ENCODE measurements around the gene SNX9. TPM values are rescaled to one million over a fixed set of nuclear protein-coding genes. Genes with fewer than 3 reads are reported as not detected.

SNX9 gene
- total RNA-seq, 1 experiment from 2014 or later: 31.3 TPM

DNA sequence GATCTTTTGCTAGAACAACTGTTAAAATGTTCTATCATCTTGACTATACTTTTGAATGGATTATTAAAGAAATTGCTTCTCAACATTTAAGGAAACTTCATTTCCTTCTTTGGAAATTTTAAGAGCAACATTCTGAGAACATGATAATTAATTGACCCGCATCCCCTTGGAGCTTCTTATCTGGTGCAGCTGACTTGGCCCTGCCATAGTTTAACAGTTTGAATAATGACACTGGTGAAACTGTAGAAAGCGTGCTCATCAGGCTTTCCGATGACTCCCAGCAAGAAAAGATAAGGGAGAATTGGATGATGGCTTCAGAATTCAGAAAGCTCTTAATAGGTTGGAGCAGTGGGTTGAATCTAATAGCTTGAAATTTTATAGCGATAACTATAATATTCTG lies 38.1 kb downstream of the SNX9 start:
- Histone ChIP-seq H3K4me1 (ENCODE audit: insufficient read depth, low read length) (peaks cover 3% of the 10 kb centered on the region; the same call in 1 of the 2 replicates), H4K20me1 (ENCODE audit: control insufficient read depth, insufficient read depth, insufficient read length) (no peaks in the 10 kb centered on the region), H3K9ac (ENCODE audit: extremely low read depth, insufficient read length, low read length) (no peak overlapping the region), H2AK5ac (ENCODE audit: insufficient read length, low read length) (no peak overlapping the region), H4K91ac (ENCODE audit: insufficient read length, low read depth, low read length) (no peak overlapping the region), H3T11ph (ENCODE audit: low read length) (no peak overlapping the region), H2BK5ac (ENCODE audit: insufficient read length, low read length) (no peak overlapping the region), H3K4me2 (ENCODE audit: insufficient read depth, insufficient read length, low read length) (no peak overlapping the region), H3K56ac (ENCODE audit: insufficient read length, low read depth, low read length) (no peak overlapping the region), H3K79me1 (ENCODE audit: insufficient read depth, low read depth, low read length, poor library complexity, severe bottlenecking) (peaks cover 6% of the 10 kb centered on the region), H3K79me2 (ENCODE audit: insufficient read depth, low read length) (peaks cover 24% of the 10 kb centered on the region; the same call in 1 of the 2 replicates), H3K23me2 (ENCODE audit: insufficient read length, low read depth, low read length, poor library complexity, severe bottlenecking) (no peaks in the 10 kb centered on the region), H3K27me3 (ENCODE audit: insufficient read depth, low read length) (no peaks in the 10 kb centered on the region), H3K18ac (ENCODE audit: insufficient read length, low read depth, low read length) (no peak overlapping the region), H4K8ac (replicated peaks; ENCODE audit: insufficient read length, low read depth, low read length) (no peak overlapping the region), H2BK120ac (ENCODE audit: low read depth, low read length, poor library complexity, severe bottlenecking) (no peak overlapping the region), H4K5ac (ENCODE audit: insufficient read length, low read depth, low read length) (no peak overlapping the region), H2BK12ac (ENCODE audit: insufficient read length, low read depth, low read length) (no peak overlapping the region), H2BK15ac (ENCODE audit: low read depth, low read length) (no peak overlapping the region), H2BK20ac (ENCODE audit: low read depth, low read length, poor library complexity, severe bottlenecking) (no peak overlapping the region), H3K27ac (ENCODE audit: insufficient read length, low read depth, low read length) (no peak overlapping the region), H3K9me3 (ENCODE audit: control insufficient read depth, low read depth, low read length) (no peaks in the 10 kb centered on the region), H3K23ac (ENCODE audit: insufficient read length, low read depth, low read length) (no peak overlapping the region), H3K14ac (ENCODE audit: insufficient read depth, low read length) (no peak overlapping the region), H2AFZ (ENCODE audit: low read length) (no peak overlapping the region), H3K4ac (ENCODE audit: low read depth, low read length) (no peak overlapping the region)
- TF ChIP-seq, protein P1, sequence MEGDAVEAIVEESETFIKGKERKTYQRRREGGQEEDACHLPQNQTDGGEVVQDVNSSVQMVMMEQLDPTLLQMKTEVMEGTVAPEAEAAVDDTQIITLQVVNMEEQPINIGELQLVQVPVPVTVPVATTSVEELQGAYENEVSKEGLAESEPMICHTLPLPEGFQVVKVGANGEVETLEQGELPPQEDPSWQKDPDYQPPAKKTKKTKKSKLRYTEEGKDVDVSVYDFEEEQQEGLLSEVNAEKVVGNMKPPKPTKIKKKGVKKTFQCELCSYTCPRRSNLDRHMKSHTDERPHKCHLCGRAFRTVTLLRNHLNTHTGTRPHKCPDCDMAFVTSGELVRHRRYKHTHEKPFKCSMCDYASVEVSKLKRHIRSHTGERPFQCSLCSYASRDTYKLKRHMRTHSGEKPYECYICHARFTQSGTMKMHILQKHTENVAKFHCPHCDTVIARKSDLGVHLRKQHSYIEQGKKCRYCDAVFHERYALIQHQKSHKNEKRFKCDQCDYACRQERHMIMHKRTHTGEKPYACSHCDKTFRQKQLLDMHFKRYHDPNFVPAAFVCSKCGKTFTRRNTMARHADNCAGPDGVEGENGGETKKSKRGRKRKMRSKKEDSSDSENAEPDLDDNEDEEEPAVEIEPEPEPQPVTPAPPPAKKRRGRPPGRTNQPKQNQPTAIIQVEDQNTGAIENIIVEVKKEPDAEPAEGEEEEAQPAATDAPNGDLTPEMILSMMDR (conservative IDR thresholded peaks at IDR 0.05): no peak
- Mint-ChIP-seq H3K27me3 (ENCODE audit: low read depth) (no peaks in the 10 kb centered on the region), H3K4me1 (peaks cover 31 to 44% of the 10 kb centered on the region in 2 experiments), H3K4me3 (no peak overlapping the region), H3K27ac (no peak overlapping the region; a peak in 1 of 7 replicates), H3K36me3 (ENCODE audit: insufficient read depth in 1 of 3, low read depth in 3 of 3) (peaks cover 0 to 8% (median 8%) of the 10 kb centered on the region in 3 experiments; a peak in 3 of 7 replicates), H3K9me3 (no peaks in the 10 kb centered on the region)
- no peak for DNase-seq
- no CpG with 5 or more reads among the region's 4 CpGs for WGBS (ENCODE audit: extremely low coverage, insufficient read length, low lambda C conversion rate)

Data from H9 (cell line).